Liver (tissue), 9 donors: ENCODE measurements around the gene ASZ1. TPM values are rescaled to one million over a fixed set of nuclear protein-coding genes. Genes with fewer than 3 reads are reported as not detected.
"Not testable (repeated sequence)": the region's sequence is repeated elsewhere in the genome, so short reads cannot be mapped to it uniquely, and the experiment has no call there.

Experiments used
- DNase-seq: peaks from one replicate; pipeline ENCODE4 v3.0.0-alpha.2; 2017; ENCODE audit warnings: low spot score
- H3K27ac ChIP-seq, 2 donors: one replicate each; pipeline ENCODE4 v1.7.0; 2013; ENCODE audit warnings: inconsistent platforms in 2 of 2, low read length in 2 of 2, control low read depth in 1 of 2, low read depth in 1 of 2, mild to moderate bottlenecking in 1 of 2
- H3K27me3 ChIP-seq, 4 donors: one replicate each; pipeline versions ENCODE4 v1.6.1 to v1.7.0; 2013; ENCODE audit warnings: low read length in 3 of 4, inconsistent platforms in 1 of 4, mild to moderate bottlenecking in 1 of 4, moderate library complexity in 1 of 4; ENCODE audit not compliant: control insufficient read depth in 4 of 4, insufficient read depth in 4 of 4
- H3K36me3 ChIP-seq, 4 donors: one replicate each; pipeline versions ENCODE4 v1.6.1 to v1.7.0; 2013; ENCODE audit warnings: low read length in 3 of 4, mild to moderate bottlenecking in 3 of 4, low read depth in 1 of 4, moderate library complexity in 1 of 4; ENCODE audit not compliant: control insufficient read depth in 4 of 4, insufficient read depth in 3 of 4
- H3K4me1 ChIP-seq, 4 donors: one replicate each; pipeline versions ENCODE4 v1.6.1 to v1.7.0; 2013; ENCODE audit warnings: low read length in 3 of 4, mild to moderate bottlenecking in 3 of 4, moderate library complexity in 1 of 4; ENCODE audit not compliant: control insufficient read depth in 4 of 4, insufficient read depth in 4 of 4
- H3K4me3 ChIP-seq, 3 donors: one replicate each; pipeline versions ENCODE4 v1.6.1 to v1.7.0; 2013; ENCODE audit warnings: low read length in 3 of 3, control low read depth in 1 of 3, low read depth in 1 of 3, mild to moderate bottlenecking in 1 of 3
- H3K9ac ChIP-seq, 2 donors: one replicate each; pipeline ENCODE4 v1.7.0; 2013; ENCODE audit warnings: low read length in 2 of 2, mild to moderate bottlenecking in 2 of 2, moderate library complexity in 2 of 2, control low read depth in 1 of 2, low read depth in 1 of 2
- H3K9me3 ChIP-seq, 4 donors: one replicate each; pipeline versions ENCODE4 v1.6.1 to v1.7.0; 2013; ENCODE audit warnings: low read length in 3 of 4; ENCODE audit not compliant: control insufficient read depth in 4 of 4
- CTCF ChIP-seq: fragments of 150-350 bp; IDR thresholded peaks from 2 replicates; pipeline ENCODE4 v1.5.1; 2017; ENCODE audit warnings: improper control_type of control experiment, low read depth, low read length; ENCODE audit not compliant: missing input control
- FOXA1 ChIP-seq: IDR thresholded peaks from 2 replicates; pipeline ENCODE4 v1.6.1; 2016; ENCODE audit warnings: antibody characterized with exemption
- FOXA2 ChIP-seq: IDR thresholded peaks from 2 replicates; pipeline ENCODE4 v1.6.1; 2016; ENCODE audit warnings: antibody characterized with exemption
- GABPA ChIP-seq, 2 donors: IDR thresholded peaks in 1 of 2; conservative IDR thresholded peaks in 1 of 2; 2 replicates each; pipeline ENCODE4 v1.6.1; 2016; ENCODE audit warnings: antibody characterized with exemption in 2 of 2, mild to moderate bottlenecking in 1 of 2, moderate library complexity in 1 of 2
- HNF4A ChIP-seq, 2 donors: conservative IDR thresholded peaks; 2 replicates each; pipeline ENCODE4 v1.6.1; 2016; ENCODE audit warnings: antibody characterized with exemption in 2 of 2, mild to moderate bottlenecking in 2 of 2
- HNF4G ChIP-seq: IDR thresholded peaks from 2 replicates; pipeline ENCODE4 v1.6.1; 2016; ENCODE audit warnings: antibody characterized with exemption
- RXRA ChIP-seq, 2 donors: IDR thresholded peaks; 2 replicates each; pipeline ENCODE4 v1.6.1; 2017 to 2018; ENCODE audit warnings: antibody characterized with exemption in 2 of 2, mild to moderate bottlenecking in 1 of 2
- SP1 ChIP-seq: IDR thresholded peaks from 2 replicates; pipeline ENCODE4 v1.6.1; 2018; ENCODE audit warnings: antibody characterized with exemption, mild to moderate bottlenecking
- TAF1 ChIP-seq: conservative IDR thresholded peaks from 2 replicates; pipeline ENCODE4 v1.6.1; 2016; ENCODE audit warnings: antibody characterized with exemption, mild to moderate bottlenecking
- YY1 ChIP-seq: IDR thresholded peaks from 2 replicates; pipeline ENCODE4 v1.6.1; 2016; ENCODE audit warnings: antibody characterized with exemption, mild to moderate bottlenecking
- WGBS: extraction: QIAGEN DNeasy Blood & Tissue Kit; methylation state at CpG from one replicate; pipeline ENCODE4 v1.1.7; 2013; 5-methylcytosine and 5-hydroxymethylcytosine counted together
- polyA plus RNA-seq, 2 donors: library from polyadenylated mRNA; stranded (reverse) in 1 of 2; unstranded in 1 of 2; fragments of 200-250 nt in 1 of 2; fragments of >200 nt in 1 of 2; fragmentation: Nextera tagmentation in 1 of 2; extraction: Ambion mirVana in 1 of 2; gene quantifications; one replicate each; pipeline versions ENCODE4 v1.2.1 to v1.2.3, GENCODE V29; 2013 to 2015
- total RNA-seq, 2 donors: library from RNA; depleted of rRNA; stranded (reverse); fragments of >200 nt; gene quantifications; one replicate each; pipeline ENCODE4 v1.2.3, GENCODE V29; 2014
- TF ChIP-seq, protein P1 (sequence below): IDR thresholded peaks from 2 replicates; pipeline ENCODE4 v1.6.1; 2016; ENCODE audit warnings: antibody characterized with exemption
- TF ChIP-seq, protein P2 (sequence below): IDR thresholded peaks from 2 replicates; pipeline ENCODE4 v1.6.1; 2016; ENCODE audit warnings: antibody characterized with exemption
- TF ChIP-seq, protein P3 (sequence below): IDR thresholded peaks from 2 replicates; pipeline ENCODE4 v1.6.1; 2016; ENCODE audit warnings: antibody characterized with exemption
- donor health status: healthy.
- donor health status: healthy.
- donor health status: healthy.
- donor health status: healthy.
- donor health status: healthy.

ASZ1 gene
- total and polyA plus RNA-seq, 4 donors = 0.08 TPM; not detected in 3

DNA sequence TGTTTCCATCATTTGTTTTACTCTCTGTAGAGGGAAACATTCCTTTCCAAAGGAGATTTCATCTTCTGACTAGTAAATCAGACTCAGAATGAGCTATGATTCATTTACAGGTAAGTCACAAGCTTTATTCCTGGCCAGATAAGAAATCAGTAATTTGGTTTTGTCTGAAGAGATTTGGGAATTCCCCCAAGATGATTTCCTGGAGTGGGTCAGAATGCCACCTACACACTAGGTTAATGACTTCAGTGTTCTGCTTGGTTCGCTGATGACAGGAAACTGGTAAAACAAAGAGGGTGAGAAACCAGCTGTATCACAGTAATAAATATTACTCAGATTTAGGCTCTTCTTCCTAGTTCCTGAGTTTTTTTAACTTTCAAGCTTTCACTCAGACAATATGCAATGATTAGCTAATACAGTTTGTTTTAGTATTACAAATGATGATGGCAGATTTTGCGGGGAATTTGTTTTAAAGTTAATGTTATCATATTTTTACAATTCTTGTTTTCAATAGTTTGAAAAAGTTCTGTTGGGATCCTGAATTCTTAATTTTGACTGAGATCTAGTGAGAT, 8.3 kb upstream of the ASZ1 start:
- no peak for DNase-seq
- Histone ChIP-seq H3K36me3 (no peaks in the 10 kb centered on the region), H3K9me3 (no peaks in the 10 kb centered on the region), H3K9ac (no peak overlapping the region), H3K27ac (no peak overlapping the region), H3K4me3 (no peak overlapping the region), H3K27me3 (no peaks in the 10 kb centered on the region), H3K4me1 (no peaks in the 10 kb centered on the region)
- WGBS = 64% methylated on average over 2 of the region's 2 CpGs
- TF ChIP-seq GABPA (IDR thresholded peaks at IDR 0.05 in 1 of 2, conservative IDR thresholded peaks at IDR 0.05 in 1 of 2) (no peak), FOXA1 (no peak), FOXA2 (no peak), YY1 (no peak), CTCF (no peak), HNF4A (conservative IDR thresholded peaks at IDR 0.05) (no peak), TAF1 (no peak)
- TF ChIP-seq, protein P1, sequence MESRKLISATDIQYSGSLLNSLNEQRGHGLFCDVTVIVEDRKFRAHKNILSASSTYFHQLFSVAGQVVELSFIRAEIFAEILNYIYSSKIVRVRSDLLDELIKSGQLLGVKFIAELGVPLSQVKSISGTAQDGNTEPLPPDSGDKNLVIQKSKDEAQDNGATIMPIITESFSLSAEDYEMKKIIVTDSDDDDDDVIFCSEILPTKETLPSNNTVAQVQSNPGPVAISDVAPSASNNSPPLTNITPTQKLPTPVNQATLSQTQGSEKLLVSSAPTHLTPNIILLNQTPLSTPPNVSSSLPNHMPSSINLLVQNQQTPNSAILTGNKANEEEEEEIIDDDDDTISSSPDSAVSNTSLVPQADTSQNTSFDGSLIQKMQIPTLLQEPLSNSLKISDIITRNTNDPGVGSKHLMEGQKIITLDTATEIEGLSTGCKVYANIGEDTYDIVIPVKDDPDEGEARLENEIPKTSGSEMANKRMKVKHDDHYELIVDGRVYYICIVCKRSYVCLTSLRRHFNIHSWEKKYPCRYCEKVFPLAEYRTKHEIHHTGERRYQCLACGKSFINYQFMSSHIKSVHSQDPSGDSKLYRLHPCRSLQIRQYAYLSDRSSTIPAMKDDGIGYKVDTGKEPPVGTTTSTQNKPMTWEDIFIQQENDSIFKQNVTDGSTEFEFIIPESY = no peak
- TF ChIP-seq, protein P2, sequence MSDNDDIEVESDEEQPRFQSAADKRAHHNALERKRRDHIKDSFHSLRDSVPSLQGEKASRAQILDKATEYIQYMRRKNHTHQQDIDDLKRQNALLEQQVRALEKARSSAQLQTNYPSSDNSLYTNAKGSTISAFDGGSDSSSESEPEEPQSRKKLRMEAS = no peak

DNA sequence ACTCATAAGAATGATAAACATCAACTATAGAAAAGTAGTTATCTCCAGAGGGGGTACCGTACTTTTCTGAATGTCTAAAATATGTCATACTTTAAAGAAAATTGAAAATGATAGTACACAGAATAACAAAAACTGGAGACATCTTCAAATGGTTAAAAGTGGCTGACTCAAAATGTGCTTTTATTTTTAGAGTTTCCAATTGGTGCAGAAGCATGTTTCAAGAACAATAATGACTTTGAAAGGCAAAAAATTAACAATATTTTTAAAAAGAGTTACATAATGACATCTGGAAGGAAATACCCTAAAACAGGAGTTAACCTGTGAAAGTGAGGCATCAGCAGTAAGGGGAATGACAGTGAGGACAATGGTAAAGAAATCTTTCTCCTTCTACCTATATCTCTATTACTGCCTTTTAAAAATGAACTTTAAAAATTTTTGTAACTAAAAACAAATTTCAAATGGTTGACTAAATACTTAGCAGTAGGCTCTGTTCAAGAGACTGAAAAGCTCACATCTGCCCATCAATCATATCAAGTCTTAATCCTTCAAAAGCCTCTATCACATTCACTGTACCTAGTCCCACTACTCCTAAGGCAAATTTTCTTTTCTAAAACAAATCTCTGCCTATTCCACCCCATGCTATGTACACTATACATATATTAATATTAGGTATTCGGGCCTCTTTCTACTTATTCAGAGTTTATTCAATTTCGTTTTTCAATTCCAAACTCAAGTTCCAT, 3.0 kb downstream of the ASZ1 start:
- Histone ChIP-seq H3K27ac (no peak overlapping the region), H3K9me3 (peaks cover 0 to 4% (median 0%) of the 10 kb centered on the region in 4 donors), H3K27me3 (no peaks in the 10 kb centered on the region), H3K4me3 (no peak overlapping the region), H3K4me1 (no peaks in the 10 kb centered on the region), H3K36me3 (no peaks in the 10 kb centered on the region), H3K9ac (no peak overlapping the region)
- WGBS = 72% methylated on average over 3 of the region's 3 CpGs
- TF ChIP-seq, protein P1 = no peak
- TF ChIP-seq HNF4G (no peak), FOXA1 (no peak), SP1 (no peak), RXRA (IDR thresholded peaks at IDR 0.05) (no peak), TAF1 (no peak)
- TF ChIP-seq, protein P2 = no peak
- TF ChIP-seq, protein P3, sequence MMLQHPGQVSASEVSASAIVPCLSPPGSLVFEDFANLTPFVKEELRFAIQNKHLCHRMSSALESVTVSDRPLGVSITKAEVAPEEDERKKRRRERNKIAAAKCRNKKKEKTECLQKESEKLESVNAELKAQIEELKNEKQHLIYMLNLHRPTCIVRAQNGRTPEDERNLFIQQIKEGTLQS = no peak
- DNase-seq = no peak

- H3K9ac ChIP-seq, H3K4me3 ChIP-seq, H3K9me3 ChIP-seq, H3K27ac ChIP-seq, H3K27me3 ChIP-seq, H3K4me1 ChIP-seq, DNase-seq, H3K36me3 ChIP-seq: not testable (repeated sequence)
- WGBS = 92% methylated on average over 1 of the region's 1 CpG
These were observed 12.7 kb downstream of the ASZ1 start for GRCh38 chr7:117414591-117414990.
